ENCODE data around the gene SORD.

Gene SORD

GRCh38 chr15:45089712-45090373 lies 66.8 kb downstream of the SORD start:
- Mint-ChIP-seq H3K9me3 (no peaks in the 10 kb centered on the region), H3K4me1 (peaks cover 21% of the 10 kb centered on the region), H3K27ac (no peak overlapping the region), H3K27me3 (ENCODE audit: low read depth, poor library complexity) (peaks cover 68% of the 10 kb centered on the region), H3K4me3 (no peak overlapping the region), H3K36me3 (ENCODE audit: low read depth) (no peaks in the 10 kb centered on the region)
- no peak for DNase-seq
- TF ChIP-seq, protein P1, sequence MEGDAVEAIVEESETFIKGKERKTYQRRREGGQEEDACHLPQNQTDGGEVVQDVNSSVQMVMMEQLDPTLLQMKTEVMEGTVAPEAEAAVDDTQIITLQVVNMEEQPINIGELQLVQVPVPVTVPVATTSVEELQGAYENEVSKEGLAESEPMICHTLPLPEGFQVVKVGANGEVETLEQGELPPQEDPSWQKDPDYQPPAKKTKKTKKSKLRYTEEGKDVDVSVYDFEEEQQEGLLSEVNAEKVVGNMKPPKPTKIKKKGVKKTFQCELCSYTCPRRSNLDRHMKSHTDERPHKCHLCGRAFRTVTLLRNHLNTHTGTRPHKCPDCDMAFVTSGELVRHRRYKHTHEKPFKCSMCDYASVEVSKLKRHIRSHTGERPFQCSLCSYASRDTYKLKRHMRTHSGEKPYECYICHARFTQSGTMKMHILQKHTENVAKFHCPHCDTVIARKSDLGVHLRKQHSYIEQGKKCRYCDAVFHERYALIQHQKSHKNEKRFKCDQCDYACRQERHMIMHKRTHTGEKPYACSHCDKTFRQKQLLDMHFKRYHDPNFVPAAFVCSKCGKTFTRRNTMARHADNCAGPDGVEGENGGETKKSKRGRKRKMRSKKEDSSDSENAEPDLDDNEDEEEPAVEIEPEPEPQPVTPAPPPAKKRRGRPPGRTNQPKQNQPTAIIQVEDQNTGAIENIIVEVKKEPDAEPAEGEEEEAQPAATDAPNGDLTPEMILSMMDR (IDR thresholded peaks at IDR 0.05), result no peak

DNA sequence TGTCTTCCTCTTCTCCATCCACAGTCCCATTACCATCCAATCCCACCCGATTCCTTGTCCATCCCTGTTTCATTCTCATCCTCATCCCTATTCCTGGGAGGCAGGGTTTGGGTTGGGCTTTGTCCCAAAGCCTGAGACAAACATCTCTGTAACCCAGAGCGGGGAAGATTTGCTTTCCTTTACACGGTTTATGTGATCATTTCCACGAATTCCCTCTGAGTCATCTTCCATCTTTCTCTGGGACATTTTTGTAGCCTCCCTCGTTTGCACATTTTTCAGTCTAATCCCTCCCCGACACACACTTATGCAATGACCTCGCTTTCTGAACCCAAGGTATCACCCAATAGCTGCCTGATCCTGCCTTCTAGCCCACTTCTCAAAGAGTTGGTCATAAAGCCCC lies 68.2 kb downstream of the SORD start:
- DNase-seq, result no peak
- peaks cover 21% of the 10 kb centered on the region for H3K4me1 Mint-ChIP-seq
- TF ChIP-seq, protein P1 (IDR thresholded peaks at IDR 0.05), result no peak
- no peak overlapping the region for H3K27ac Mint-ChIP-seq
- no peaks in the 10 kb centered on the region for H3K36me3 Mint-ChIP-seq (ENCODE audit: low read depth)
- H3K9me3 Mint-ChIP-seq, result no peaks in the 10 kb centered on the region
- no peak overlapping the region for H3K4me3 Mint-ChIP-seq
- H3K27me3 Mint-ChIP-seq (ENCODE audit: low read depth, poor library complexity), result peaks cover 73% of the 10 kb centered on the region

DNA sequence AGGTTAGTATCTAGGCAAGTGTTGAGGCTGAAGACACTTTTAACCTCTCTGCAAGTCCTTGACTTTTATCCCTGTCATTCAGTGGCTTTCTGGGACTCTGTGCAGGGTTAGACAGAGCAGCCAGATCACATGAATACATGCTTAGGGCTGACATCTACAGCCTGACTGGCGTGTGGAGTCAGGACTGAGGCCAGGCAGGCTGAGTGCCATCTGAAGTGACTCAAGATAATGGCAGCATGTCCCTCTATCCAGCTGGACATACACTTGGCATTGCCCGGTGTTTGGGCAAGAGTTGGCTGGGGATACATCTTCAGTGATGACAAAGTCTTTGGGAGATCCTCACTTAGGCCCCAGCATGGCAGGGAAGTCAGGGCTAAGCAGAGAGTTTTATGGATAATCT lies 68.6 kb downstream of the SORD start:
- no peaks in the 10 kb centered on the region for H3K36me3 Mint-ChIP-seq (ENCODE audit: low read depth)
- no peak for DNase-seq
- TF ChIP-seq, protein P1 (IDR thresholded peaks at IDR 0.05), result no peak
- H3K9me3 Mint-ChIP-seq, result no peaks in the 10 kb centered on the region
- peaks cover 73% of the 10 kb centered on the region for H3K27me3 Mint-ChIP-seq (ENCODE audit: low read depth, poor library complexity)
- peaks cover 21% of the 10 kb centered on the region for H3K4me1 Mint-ChIP-seq
- H3K27ac Mint-ChIP-seq, result no peak overlapping the region
- no peak overlapping the region for H3K4me3 Mint-ChIP-seq

- Mint-ChIP-seq H3K27me3 (ENCODE audit: low read depth, poor library complexity) (peaks cover 72% of the 10 kb centered on the region), H3K27ac (no peak overlapping the region), H3K4me1 (peaks cover 19% of the 10 kb centered on the region), H3K4me3 (no peak overlapping the region), H3K9me3 (no peaks in the 10 kb centered on the region), H3K36me3 (ENCODE audit: low read depth) (no peaks in the 10 kb centered on the region)
- TF ChIP-seq, protein P1 (IDR thresholded peaks at IDR 0.05), result no peak
- no peak for DNase-seq
Measured at GRCh38 chr15:45093013-45093412, 70.0 kb downstream of the SORD start.

DNA sequence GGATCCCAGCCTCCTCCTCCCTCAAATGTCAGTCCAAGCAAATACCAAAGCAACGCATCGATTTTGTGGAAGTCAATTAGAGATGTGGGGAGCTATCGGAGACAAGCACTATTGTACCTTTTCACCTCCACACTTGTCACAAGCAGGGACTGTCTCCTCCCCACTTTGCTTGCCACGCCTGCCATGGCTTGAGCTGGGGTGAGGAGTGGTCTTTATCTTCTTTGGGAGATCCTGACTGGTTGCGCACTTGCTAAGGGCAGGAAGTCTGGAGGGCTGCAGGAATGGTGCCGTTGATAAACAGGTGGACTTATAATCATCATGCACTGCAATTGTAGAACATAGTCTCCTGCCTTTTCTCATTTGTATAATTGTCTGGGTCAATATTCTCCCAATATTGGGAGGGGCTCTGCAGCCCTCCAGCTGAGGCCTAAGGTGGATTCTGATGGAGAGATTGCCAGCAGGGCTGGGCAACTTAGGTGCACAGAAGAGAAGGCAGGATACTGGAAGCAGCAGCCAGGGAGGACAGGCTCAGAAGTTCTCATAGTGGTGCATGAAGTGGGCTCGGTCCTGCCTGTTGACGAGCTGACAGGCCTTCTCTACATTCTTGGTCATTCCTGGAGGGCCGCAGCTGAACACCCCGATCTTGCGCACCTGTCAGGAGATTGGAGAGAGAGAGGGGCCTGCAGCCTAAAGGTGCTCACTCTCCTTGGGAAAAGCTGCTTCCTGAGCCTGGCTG lies 70.8 kb downstream of the SORD start:
- Mint-ChIP-seq H3K4me3 (no peak overlapping the region), H3K27me3 (ENCODE audit: low read depth, poor library complexity) (peaks cover 74% of the 10 kb centered on the region), H3K36me3 (ENCODE audit: low read depth) (no peaks in the 10 kb centered on the region), H3K9me3 (no peaks in the 10 kb centered on the region), H3K27ac (no peak overlapping the region), H3K4me1 (peaks cover 11% of the 10 kb centered on the region)
- TF ChIP-seq, protein P1 (IDR thresholded peaks at IDR 0.05), result no peak
- no peak for DNase-seq

- no peak overlapping the region for H3K4me3 Mint-ChIP-seq
- H3K9me3 Mint-ChIP-seq, result no peaks in the 10 kb centered on the region
- H3K36me3 Mint-ChIP-seq (ENCODE audit: low read depth), result no peaks in the 10 kb centered on the region
- H3K27ac Mint-ChIP-seq, result no peak overlapping the region
- peaks cover 69% of the 10 kb centered on the region for H3K27me3 Mint-ChIP-seq (ENCODE audit: low read depth, poor library complexity)
- DNase-seq, result no peak
- TF ChIP-seq, protein P1 (IDR thresholded peaks at IDR 0.05), result no peak
- peaks cover 6% of the 10 kb centered on the region for H3K4me1 Mint-ChIP-seq
Measured at GRCh38 chr15:45094358-45094730, 71.3 kb downstream of the SORD start.

Measured in nephron progenitor cell (in vitro differentiated cells).